Stimulated activated CD4-positive, alpha-beta T cell treated with anti-CD3 and anti-CD28 coated beads, Interleukin-2, amount 100 ng/mL, for 24 hours (primary cell): ENCODE data around the gene NR2F2.

Experiments
- DNase-seq, 2 donors: peaks; one replicate each; pipeline ENCODE4 v3.0.0-alpha.2; 2020

The NR2F2 gene

DNA sequence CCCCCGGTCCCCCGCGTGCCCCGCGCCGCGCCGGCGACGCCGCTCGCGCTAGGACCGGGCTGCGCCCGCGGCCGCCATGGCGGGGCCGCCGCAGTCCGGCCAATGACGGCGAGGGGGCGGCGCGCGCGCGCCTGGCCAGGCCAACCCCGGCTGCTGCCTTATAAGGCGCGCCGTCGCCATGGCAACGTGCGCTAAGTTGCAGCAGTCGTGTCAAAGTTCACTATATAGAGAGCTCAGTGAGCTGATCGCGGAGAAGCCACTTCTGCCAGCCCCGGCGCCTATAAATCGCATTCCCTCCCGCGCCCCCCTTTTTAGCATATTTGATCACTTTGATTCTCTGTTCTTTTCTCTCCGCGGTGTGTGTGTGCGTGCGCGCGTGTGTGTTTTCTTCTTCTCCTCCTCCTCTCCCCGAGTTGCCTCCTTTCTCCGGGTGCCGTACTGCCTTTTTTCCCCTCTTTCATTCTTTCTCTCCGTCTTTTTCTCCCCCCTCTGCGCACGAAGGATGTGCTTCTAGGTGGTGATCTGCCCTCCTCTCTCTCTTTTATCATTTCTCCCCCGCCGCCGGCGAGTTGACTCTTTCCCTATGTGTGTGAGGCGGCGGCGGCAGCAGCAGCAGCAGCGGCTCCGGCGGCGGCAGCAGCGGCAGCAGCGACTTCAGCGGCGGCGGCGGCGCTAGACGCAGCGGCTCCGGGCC lies at the start of gene NR2F2:
Gene NR2F2 (plus strand): TSS at position 251 of the 694 bp plus-strand sequence. CDS start 1,406 bp downstream, outside the sequence.
- DNase-seq, result peak; percentile 26 to 62

DNA sequence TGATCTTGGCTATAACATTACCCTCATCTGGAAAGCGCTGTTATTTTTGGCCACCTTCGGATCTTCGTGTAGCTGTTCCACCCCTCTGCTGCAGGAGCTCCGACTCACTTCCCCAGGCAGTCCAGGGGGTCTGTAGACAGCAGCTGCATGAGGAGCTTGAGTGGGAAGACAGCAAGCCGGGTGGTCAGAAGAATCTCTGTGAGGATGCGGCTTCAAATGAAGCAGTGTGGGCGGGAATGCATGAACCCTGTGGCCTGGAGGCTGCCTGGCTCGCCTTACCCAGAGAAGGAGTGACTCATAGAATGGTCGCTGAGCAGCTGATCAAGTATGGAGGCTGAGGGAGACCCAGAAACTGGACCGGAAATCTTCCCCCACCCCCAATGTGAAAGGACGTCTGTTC lies 45.2 kb upstream of the NR2F2 start:
- DNase-seq, result no peak

DNA sequence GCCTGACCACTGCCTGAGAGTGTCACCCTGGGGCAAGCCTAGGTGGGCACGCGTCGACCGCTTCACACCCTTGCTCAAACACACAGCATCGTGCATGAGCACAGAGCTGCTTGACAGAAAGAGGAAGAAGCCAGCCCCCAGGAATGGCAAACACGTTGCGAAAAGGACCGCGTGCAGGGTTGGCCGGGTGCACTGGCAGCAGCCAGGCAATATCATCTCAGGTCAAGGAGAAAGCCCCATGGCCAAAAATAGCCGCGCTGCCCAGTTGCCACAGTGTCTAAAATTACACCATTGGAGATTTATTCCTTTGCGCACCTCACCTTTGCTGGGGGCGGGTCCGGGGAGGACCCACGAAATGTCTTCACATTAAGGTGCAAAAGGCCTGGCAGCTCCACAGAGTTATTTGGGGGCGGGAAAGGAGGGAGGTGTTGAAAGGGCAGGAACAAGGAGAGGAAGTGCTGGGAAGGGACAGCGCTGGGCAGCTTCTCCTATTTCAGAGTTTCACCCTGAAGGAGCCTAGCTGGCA lies 44.7 kb upstream of the NR2F2 start:
- DNase-seq, result no peak

DNA sequence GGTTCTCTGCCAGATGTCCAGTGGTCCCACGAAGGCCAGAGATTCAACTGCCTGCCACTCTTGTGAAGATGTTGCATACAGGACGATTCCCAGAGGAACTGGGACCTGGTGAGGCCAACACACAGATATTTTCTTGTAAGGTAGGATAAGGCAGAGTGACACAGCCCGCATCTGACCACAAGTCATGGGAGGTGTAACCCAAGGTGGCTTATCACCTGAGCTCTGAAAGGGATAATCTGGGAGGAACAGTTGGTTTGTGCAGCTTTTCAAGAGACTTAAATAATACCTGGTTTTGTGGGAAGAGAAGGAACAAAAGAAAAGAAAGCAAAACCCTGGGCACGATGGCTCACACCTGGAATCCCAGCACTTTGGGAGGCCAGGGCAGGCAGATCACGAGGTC lies 39.8 kb upstream of the NR2F2 start:
- DNase-seq, result no peak

DNA sequence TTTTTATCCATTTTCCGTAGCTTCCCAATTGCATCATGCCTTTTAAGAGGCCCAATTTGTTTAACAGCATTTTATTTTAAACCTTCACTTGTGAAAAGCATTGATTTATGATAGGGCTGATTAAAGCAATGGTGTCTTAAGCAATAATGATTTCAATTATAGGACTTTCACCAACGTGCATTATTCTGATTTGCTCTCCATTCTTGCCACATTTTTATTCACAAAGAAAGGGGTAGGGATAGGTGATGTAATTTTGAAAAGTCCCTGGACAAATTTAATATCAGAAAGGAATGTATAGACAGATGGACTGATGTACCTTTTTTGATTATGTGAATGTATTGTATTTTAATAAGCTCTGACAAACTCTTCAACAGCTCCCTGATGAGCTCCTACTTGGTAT lies 37.9 kb upstream of the NR2F2 start:
- no peak for DNase-seq

DNA sequence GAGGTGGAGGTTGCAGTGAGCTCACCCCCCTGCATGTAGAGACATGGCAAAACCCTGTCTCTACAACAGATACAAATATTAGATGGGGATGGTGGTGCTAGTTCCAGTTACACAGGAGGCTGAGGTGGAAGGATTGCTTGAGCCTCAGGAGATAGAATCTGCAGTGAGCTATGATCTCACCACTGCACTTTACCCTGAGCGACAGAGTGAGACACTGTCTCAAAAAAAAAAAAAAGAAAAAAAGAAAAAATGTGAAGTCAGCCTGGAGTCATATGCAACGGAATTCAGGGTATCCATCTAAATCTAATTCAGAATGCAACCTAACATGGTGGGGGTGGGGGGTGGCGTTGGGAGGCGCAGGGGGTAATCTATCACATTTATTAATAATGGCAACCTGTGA lies 37.1 kb upstream of the NR2F2 start:
- no peak for DNase-seq

DNA sequence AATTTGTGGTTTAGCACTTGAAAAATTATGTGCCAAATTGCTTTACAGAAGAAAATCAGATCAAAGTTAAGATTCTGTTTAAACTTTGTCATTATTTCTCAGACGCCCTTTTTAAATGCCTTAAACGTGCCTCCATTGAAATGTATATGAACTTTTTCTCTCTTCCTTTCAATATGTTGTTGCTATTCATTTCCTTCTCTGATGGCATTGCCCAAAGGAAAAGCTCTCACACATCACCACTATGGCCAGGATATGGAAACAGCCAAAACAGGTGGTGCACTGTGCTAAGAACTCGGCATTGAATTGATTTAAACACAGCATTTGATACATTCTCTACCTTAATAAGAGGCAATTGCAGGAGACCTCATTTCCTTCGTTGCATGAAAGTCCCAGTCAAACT lies 35.7 kb upstream of the NR2F2 start:
- no peak for DNase-seq

DNA sequence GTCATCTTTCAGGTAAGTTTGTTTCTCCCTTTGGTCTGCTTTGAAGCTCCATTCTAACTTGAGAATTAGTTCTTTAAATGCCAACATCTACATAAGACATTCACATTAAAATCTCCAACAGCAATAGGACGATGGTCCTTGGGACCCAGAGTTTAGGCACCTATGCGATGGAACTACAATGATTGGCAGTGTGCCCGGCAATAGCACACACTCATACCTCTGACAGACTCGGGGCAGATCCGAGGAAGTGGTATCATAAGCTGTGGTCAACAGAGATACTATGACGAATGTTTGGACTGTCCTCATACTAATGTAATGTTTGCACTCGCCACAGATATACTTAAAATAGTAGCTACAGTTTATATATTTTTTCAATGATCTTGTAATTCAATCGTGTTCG lies 34.2 kb upstream of the NR2F2 start:
- DNase-seq, result no peak

DNA sequence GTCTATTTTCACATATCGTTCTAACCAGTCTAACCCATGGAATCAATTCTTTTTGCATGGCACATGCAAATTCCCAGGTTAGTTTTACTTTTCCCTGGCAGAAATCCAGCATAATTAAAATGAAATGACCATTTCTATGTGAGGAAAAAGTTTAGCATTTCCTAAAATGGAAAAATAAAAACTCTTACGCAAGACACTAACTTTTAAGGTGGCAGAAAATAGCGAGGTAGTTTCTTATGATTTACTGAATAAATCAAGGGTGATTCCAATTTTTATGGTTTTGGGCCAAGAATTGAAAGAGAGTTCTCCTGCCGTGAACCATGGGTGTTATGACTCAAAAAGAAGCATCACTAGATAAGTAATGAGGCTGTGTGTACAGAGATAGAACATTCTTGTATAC lies 32.7 kb upstream of the NR2F2 start:
- no peak for DNase-seq

DNA sequence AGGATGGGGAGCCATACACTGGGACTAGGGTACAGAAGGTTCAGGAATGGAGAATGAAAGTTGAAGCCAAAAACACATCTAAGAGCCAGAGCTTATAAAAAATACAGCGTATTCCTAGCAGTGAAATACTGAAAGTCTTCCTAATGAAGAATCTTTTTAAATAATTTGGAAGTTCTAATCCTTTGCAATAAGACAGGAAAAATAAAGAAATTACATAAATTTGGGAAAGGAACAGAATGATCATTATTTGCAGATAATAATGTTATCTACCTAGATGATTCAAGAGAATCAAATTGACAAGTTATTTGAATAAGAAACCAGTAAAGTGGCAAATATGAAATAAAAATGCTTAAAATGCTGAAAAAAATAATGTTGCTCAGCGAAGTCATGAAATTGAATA lies 32.3 kb upstream of the NR2F2 start:
- no peak for DNase-seq

DNA sequence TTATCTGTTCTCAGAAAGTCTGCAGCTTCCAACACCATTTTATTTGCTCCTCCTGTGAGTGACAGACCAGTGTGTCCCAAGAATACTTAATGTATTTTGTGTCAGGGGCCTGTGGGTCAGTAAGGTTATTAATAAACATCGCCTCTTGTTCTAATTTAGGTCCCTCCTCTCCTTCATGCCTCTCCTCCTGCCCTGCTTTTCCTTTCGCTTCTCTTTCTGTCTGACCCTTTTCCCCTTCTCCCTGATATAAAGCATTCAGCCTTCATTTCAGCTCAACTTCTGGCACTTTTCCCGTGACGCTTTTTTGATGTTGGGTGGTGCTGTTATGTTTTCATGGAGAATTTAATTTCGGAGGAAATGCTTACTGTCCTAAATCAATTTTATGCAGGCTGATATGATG lies 29.7 kb upstream of the NR2F2 start:
- no peak for DNase-seq

DNA sequence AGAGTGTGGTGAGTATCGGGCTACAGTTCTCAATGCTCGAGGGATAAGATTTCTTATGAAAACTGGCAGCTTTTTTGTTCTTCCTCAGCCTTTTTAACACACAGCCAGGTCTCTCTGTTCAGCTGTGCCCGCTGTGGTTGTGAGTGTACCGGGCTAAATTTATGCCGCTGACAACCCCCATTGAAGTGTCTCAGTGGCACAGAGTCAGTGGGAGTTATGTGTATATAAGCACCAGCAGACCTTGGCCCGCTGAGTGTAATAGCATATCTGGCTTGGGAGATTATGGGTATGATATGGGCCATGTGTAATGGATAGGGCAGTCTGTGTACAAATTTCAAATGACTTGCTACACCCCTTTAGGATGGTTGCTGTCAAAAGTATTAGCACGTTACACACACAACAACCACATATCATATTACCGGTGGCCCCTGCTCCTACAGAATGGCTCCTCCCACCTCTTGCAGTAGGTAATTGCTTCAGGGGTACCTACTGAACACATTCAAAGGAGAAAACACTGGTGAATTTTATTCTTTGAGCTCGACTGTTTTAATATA lies 26.9 kb upstream of the NR2F2 start:
- DNase-seq, result no peak

DNA sequence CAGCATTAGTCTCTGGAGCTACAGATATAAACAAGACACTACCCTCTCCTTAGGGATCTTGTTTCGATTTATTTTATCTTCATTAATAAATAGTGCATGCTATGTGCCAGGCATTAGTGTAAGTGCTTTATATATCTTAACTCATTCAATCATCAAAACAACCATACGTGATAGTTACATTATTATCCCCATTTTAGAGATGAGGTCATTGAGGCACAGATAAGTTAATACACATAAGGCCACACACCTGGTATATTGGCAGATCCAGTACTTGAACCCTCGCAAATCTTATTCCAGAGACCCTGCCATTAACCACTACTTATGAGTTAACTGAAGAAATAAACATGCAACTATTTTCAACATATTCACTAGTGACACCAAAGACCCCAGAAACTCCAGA lies 25.7 kb upstream of the NR2F2 start:
- DNase-seq, result no peak

DNA sequence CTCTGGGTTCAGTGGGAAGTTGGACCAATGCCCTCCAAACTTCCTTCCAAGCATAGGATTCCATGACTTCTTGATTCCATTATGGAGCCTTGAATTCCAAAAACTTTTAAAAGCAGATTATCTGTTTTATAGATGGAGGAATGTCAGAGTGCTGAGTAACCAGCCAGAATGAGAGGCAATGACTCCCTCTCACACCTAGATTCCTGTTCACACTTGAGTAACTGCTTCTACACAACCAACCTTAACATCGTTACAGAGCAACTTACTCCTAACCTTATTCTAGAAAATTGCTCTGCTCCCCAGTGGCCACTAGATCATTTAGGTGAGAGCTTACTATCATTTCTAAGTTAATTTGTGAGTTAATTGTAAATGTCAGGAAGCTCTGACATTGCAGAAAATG lies 24.2 kb upstream of the NR2F2 start:
- no peak for DNase-seq

DNA sequence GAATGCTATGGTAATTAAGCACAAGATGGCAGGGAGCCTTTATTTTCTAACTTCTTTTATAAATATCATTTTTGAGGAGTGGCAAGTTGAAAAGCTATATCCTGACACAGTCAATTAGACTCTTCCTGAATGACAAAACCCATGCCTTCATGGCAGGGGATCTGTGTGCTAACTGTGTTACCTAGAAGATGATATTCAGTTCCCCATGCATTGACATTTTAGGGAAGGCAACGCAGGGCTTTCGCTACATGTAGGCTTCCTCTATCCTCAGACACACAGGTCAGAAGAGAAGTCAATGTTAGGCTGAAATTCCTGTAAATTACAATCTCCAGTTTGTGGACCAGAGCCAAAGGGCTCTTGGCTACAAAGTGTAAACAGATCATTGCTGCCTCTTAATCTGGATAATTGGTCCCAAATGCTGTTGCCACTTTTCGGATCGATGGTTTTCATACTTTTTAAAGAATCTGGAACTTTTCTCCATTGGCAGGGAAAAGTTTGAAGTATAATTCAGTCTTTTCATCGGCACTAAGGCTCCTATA lies 22.6 kb upstream of the NR2F2 start:
- DNase-seq, result no peak

DNA sequence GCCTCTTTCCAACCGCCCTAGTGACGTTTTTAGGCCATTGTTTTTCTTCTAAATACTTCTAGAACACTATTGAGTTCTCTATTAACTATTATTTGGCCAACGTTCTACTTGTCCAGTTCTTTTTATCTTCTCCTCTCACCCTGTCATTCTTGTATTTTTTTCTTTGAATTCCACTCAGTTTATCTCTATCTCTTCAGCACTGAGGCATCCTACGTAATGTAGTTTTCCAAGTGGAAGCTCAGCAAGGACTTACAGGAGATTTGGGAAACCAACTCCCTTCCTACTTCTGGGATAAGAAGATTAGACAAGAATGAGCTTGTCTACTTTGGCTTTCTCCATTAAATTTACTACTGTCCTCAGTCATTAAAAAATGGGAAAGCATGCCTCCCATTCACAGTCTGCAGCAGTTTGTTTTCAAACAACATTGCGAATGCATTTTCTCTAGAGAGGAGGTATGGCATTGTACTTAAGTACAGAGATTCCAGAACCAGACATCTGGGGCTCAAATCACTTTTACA lies 21.3 kb upstream of the NR2F2 start:
- DNase-seq, result no peak

DNA sequence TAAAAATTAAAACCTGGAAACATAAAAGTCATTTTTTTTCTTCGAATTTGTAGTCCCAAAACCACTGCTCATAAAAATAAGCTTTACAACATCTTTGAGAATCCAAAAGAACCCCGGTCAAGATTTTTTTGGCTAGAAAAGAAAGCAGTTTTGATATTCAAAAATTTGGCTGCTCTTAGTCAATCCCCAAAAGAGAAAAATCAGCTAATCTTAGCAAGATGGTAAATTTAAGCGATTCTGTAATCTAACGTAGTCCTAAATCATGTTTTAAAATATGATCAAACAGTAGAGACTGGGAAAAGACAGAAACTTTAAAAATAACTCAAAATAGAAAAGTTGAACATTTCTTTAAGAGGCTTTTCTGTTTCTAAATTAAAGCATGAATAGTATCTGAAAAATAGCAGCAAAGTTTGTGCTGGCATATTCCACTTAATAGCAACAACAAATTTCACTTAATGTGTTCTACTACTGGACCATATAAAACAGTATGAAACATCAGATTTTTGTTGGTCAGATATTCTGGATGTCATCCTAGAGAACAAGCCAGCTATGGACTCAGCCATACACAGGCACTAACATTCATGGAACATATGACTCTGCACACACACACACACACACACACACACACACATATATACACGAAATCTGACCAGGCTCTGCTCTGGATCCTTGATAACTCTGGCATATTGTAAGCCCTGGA lies 19.1 kb upstream of the NR2F2 start:
- DNase-seq, result no peak

DNA sequence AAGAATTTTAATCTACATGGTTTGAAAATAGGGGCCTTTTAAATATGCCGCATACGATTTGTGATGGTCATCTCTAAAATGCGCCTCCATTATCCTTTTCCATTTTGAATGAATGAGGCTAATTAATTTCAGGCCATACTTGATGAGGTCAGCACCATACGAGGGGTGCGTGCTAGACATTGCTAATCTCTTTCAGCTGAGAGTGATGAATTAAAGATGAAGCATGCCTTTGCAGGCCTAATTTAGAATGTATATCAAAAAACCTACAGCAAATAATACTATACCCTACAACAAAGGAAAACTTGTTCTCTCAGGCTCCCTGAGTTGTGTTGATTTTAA lies 18.6 kb upstream of the NR2F2 start:
- no peak for DNase-seq

DNA sequence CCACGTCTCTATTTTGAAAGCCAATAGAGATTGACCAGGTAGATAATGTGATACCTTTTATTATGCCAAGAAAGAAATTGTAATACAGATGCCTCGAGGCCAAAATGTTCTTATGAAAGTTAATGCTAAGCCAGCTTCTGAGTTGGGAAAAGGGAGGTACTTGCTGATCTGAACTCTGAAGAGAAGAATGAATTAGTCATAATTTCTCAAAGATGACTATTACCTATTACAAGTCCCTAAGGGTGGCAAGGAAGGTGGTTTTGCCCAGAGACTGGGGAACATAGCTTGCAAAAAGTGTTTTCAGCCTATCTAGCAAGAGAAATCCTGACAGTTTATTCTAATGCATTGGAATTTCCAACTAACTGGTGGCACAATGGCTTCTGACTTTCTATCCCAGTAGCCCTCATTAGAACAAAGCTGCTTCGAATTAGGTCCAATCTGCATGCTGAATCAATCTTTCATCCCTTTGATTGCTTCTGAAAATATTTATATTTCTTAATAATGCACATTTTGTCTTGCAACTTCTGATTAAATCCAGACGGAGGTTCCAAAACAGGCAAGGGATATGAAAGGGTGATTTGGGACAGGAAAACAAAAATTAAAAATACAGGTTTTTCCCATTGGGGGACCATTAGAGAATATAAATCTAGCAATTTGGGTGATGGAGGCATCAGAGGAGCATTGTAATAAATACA lies 17.7 kb upstream of the NR2F2 start:
- no peak for DNase-seq

DNA sequence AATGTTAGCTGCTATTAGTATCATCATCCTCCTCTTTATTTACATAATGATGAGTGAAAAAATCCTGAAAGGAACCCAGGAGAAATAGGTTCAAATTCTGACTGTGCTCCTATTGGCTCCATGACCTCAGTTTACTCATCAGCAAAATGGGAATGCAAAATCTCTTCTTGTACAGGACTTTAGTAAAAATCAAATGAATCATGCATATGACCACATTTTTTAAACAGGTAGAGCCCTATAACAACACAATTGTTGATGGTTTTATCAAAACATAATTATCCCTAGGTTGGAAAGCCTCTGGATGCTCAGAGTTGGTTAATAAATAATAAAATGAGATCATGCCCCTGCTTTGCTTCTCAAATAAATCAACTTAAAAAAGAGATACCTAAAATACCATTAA lies 16.0 kb upstream of the NR2F2 start:
- no peak for DNase-seq

DNA sequence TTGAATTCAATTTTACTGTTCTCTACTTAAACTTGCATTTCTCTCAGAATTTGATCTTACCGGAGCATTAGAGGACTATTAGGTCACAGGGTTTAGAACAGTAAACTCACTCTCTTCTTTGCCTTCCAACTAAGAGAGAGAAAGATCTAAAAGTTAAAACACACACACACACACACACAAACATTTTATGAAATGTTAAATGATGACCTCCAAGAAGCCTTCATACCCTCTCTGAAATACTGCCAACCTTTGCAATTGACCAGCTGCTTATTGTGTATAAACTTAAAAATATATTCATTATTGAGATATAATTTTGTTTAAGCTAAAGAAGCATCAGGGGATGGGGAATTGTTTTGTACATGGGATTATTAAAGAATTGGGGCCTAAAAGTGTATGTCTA lies 15.5 kb upstream of the NR2F2 start:
- no peak for DNase-seq

DNA sequence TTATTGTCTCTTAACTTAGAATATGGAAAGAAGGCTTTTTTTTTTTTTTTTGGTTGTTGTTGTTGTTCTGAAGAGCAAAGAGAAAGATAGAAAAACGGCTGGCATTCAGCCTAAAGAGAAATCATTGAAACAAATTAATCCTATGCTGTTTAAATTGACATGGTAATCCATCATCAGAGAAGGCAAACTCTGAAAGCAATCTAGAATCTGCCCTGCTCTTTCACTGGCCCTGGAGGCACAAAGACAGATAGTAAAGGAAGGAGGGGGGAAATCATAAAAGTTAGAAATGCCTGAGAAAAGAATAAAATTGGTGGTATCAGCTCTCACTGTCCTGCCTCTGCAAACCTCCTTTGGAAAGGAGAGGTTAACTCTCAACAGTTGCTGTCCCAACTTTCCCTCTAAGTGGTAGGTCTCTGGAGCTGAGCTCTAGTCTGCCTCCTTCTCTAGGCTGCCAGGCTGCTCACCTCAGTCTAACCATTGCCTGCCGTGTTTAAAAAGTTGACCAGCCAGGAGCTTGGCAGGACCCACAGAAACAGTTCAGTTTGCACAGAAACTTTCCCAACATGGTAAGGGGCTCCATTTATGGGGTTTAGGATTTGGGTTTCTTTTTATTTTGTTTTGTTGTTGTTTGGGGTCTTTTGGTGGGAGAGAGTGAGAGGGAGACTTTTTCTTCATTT lies 13.4 kb upstream of the NR2F2 start:
- no peak for DNase-seq

DNA sequence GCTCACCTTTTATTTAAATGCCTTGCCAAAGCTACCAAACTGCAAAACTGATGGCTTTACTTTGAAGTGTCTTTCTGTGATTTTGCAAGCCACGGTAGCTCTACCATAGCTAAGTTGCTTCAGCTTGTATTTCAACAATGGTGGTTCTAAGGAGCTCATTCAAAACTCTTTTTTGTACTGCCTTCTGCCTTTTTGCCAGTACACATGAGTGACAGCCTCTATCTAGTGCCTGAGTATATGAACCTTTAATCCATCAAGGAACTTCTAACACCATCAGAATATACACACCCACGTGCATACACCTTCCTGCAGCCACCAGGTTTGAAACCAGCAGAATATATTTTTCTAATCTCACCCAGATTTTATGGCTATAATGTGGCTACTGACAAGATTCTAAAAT lies 10.4 kb upstream of the NR2F2 start:
- no peak for DNase-seq
